OCI-LY1 (cell line): ENCODE data around the gene VWC2.
A peak's percentile ranks its signal among the peaks of the same experiment; 100 is the strongest.

ENCODE experiments used
- H2AFZ ChIP-seq: fragments of 200-600 bp; sonication (generic), shearing (Covaris generic); 2 replicates; pipeline ENCODE4 v1.6.0; 2014; ENCODE audit warnings: antibody characterized with exemption, mild to moderate bottlenecking, low read length
- H3F3A ChIP-seq: fragments of 200-600 bp; sonication (generic), shearing (Covaris generic); 2 replicates; pipeline ENCODE4 v1.6.0; 2014; ENCODE audit warnings: mild to moderate bottlenecking, antibody characterized with exemption, low read length, moderate library complexity; ENCODE audit not compliant: insufficient read depth
- H3K27ac ChIP-seq: fragments of 200-600 bp; sonication (generic); 2 replicates; pipeline ENCODE4 v1.5.1; 2014; ENCODE audit warnings: low read length, mixed run types, mild to moderate bottlenecking, low read depth; ENCODE audit not compliant: poor library complexity, severe bottlenecking
- H3K27me3 ChIP-seq: fragments of 200-600 bp; sonication (generic); 2 replicates; pipeline ENCODE4 v1.6.0; 2014; ENCODE audit warnings: antibody characterized with exemption, mild to moderate bottlenecking, low read length, moderate library complexity; ENCODE audit not compliant: insufficient read depth
- H3K36me3 ChIP-seq: fragments of 200-600 bp; sonication (generic); 2 replicates; pipeline ENCODE4 v1.6.1; 2014; ENCODE audit warnings: mild to moderate bottlenecking, antibody characterized with exemption, low read length, moderate library complexity, mixed read lengths; ENCODE audit not compliant: insufficient read depth
- H3K4me1 ChIP-seq: fragments of 200-600 bp; sonication (generic); 2 replicates; pipeline ENCODE4 v1.5.1; 2014; ENCODE audit warnings: mild to moderate bottlenecking, low read length, moderate library complexity; ENCODE audit not compliant: insufficient read depth, severe bottlenecking
- H3K4me2 ChIP-seq: fragments of 200-600 bp; sonication (generic), shearing (Covaris generic); 2 replicates; pipeline ENCODE4 v1.6.1; 2014; ENCODE audit warnings: low read length
- H3K4me3 ChIP-seq: fragments of 200-600 bp; sonication (generic); 2 replicates; pipeline ENCODE4 v1.5.1; 2014; ENCODE audit warnings: low read length, low read depth, mild to moderate bottlenecking, mixed read lengths; ENCODE audit not compliant: poor library complexity, severe bottlenecking
- H3K79me2 ChIP-seq: fragments of 200-600 bp; shearing (Covaris generic); 2 replicates; pipeline ENCODE4 v1.6.1; 2016; ENCODE audit warnings: mixed run types, low read length, mixed read lengths; ENCODE audit not compliant: insufficient read depth
- H3K9ac ChIP-seq: fragments of 200-600 bp; sonication (generic), shearing (Covaris generic); 2 replicates; pipeline ENCODE4 v1.6.1; 2014; ENCODE audit warnings: mild to moderate bottlenecking, low read length, mixed read lengths
- H3K9me2 ChIP-seq: fragments of 200-600 bp; sonication (generic), shearing (Covaris generic); 2 replicates; pipeline ENCODE4 v1.6.1; 2014; ENCODE audit warnings: low read depth, mild to moderate bottlenecking, low read length, mixed read lengths
- H3K9me3 ChIP-seq: fragments of 200-600 bp; shearing (Covaris generic); 2 replicates; pipeline ENCODE4 v1.6.1; 2014; ENCODE audit warnings: low read length, mixed read lengths
- H4K20me1 ChIP-seq: fragments of 200-600 bp; sonication (generic), shearing (Covaris generic); 2 replicates; pipeline ENCODE4 v1.6.0; 2016; ENCODE audit warnings: mild to moderate bottlenecking, low read length; ENCODE audit not compliant: insufficient read depth
- CTCF ChIP-seq: fragments of 200-600 bp; sonication (generic), shearing (Covaris generic); IDR thresholded peaks from 2 replicates; pipeline ENCODE4 v1.5.1; 2017; ENCODE audit warnings: mild to moderate bottlenecking, antibody characterized with exemption, low read length, moderate library complexity, mixed read lengths
- EZH2 ChIP-seq: fragments of 200-600 bp; sonication (generic), shearing (Covaris generic); IDR thresholded peaks from 2 replicates; pipeline ENCODE4 v1.8.0; 2017; ENCODE audit warnings: borderline replicate concordance, mixed run types, mild to moderate bottlenecking, antibody characterized with exemption, low read length, moderate library complexity, mixed read lengths

VWC2 gene

GRCh38 chr7:49778731-49779270 is 5.4 kb downstream of the VWC2 start:
- no peaks in the 10 kb centered on the region for H4K20me1 ChIP-seq
- no peak overlapping the region for H2AFZ ChIP-seq
- H3K4me3 ChIP-seq, result no peak overlapping the region
- TF ChIP-seq EZH2, result no peak
- no peak for TF ChIP-seq CTCF
- peaks cover 11% of the 10 kb centered on the region for H3K4me1 ChIP-seq
- no peaks in the 10 kb centered on the region; the same call in 1 of the 2 replicates for H3K27me3 ChIP-seq
- peak overlapping the region; percentile 11; the same call in 1 of the 2 replicates for H3K4me2 ChIP-seq
- H3K27ac ChIP-seq, result peak overlapping the region; percentile 17
- H3K9ac ChIP-seq, result no peak overlapping the region
- no peaks in the 10 kb centered on the region for H3K36me3 ChIP-seq
- H3K9me3 ChIP-seq, result no peaks in the 10 kb centered on the region
- H3K79me2 ChIP-seq, result no peaks in the 10 kb centered on the region
- H3K9me2 ChIP-seq, result no peaks in the 10 kb centered on the region
- H3F3A ChIP-seq, result no peaks in the 10 kb centered on the region

- Histone ChIP-seq H4K20me1 (no peaks in the 10 kb centered on the region), H3K79me2 (no peaks in the 10 kb centered on the region), H3K27me3 (no peaks in the 10 kb centered on the region; the same call in 1 of the 2 replicates), H3F3A (no peaks in the 10 kb centered on the region), H2AFZ (no peak overlapping the region), H3K27ac (no peak overlapping the region), H3K9ac (no peak overlapping the region), H3K4me3 (no peak overlapping the region), H3K36me3 (no peaks in the 10 kb centered on the region), H3K9me3 (no peaks in the 10 kb centered on the region), H3K4me2 (no peak overlapping the region), H3K4me1 (peaks cover 11% of the 10 kb centered on the region), H3K9me2 (no peaks in the 10 kb centered on the region)
- TF ChIP-seq CTCF, result no peak
- TF ChIP-seq EZH2, result no peak
Observed at GRCh38 chr7:49780953-49781352, 7.5 kb downstream of the VWC2 start.

GRCh38 chr7:49781996-49782395 is 8.6 kb downstream of the VWC2 start:
- Histone ChIP-seq H3K27me3 (no peaks in the 10 kb centered on the region; the same call in 1 of the 2 replicates), H3K9ac (no peak overlapping the region), H3K36me3 (no peaks in the 10 kb centered on the region), H3K4me2 (no peak overlapping the region), H4K20me1 (no peaks in the 10 kb centered on the region), H3K9me2 (no peaks in the 10 kb centered on the region), H3K79me2 (no peaks in the 10 kb centered on the region), H3F3A (no peaks in the 10 kb centered on the region), H2AFZ (no peak overlapping the region), H3K4me1 (peaks cover 11% of the 10 kb centered on the region), H3K9me3 (no peaks in the 10 kb centered on the region), H3K27ac (no peak overlapping the region), H3K4me3 (no peak overlapping the region)
- TF ChIP-seq EZH2 (no peak), CTCF (no peak)
